Body of pancreas (tissue), 4 donors: ENCODE measurements around the gene JSRP1. TPM values are rescaled to one million over a fixed set of nuclear protein-coding genes. Genes with fewer than 3 reads are reported as not detected.

Experiments used
- ATAC-seq: fragments of 150-250 bp; one replicate; pipeline ENCODE4 v1.9.1; 2016
- DNase-seq, 4 donors: peaks; one replicate each; pipeline ENCODE4 v3.0.0-alpha.2; 2019
- H3K27ac ChIP-seq, 4 donors: fragments of 200-600 bp; sonication (generic); 1 replicate in 3 of 4; 2 replicates in 1 of 4; pipeline versions ENCODE4 v1.5.1 to v1.6.1; 2016 to 2019; ENCODE audit warnings: mild to moderate bottlenecking in 1 of 4, mixed read lengths in 1 of 4, moderate library complexity in 1 of 4
- H3K27me3 ChIP-seq, 2 donors: fragments of 200-600 bp; sonication (generic); one replicate each; pipeline ENCODE4 v1.6.0; 2016; ENCODE audit warnings: mild to moderate bottlenecking in 1 of 2
- H3K36me3 ChIP-seq, 2 donors: fragments of 200-600 bp; sonication (generic); replicated peaks in 1 of 2; 2 replicates each; pipeline ENCODE4 v1.5.1; 2016; ENCODE audit warnings: low read depth in 2 of 2; ENCODE audit not compliant: insufficient read depth in 1 of 2
- H3K4me1 ChIP-seq: fragments of 200-600 bp; sonication (generic); one replicate; pipeline ENCODE4 v1.6.0; 2016
- H3K4me3 ChIP-seq, 2 donors: fragments of 200-600 bp; sonication (generic); 1 replicate in 1 of 2; 2 replicates in 1 of 2; pipeline ENCODE4 v1.5.1; 2016 to 2019
- H3K9me3 ChIP-seq, 3 donors: fragments of 200-600 bp; sonication (generic); 1 replicate in 2 of 3; 2 replicates in 1 of 3; pipeline ENCODE4 v1.5.1; 2016
- CTCF ChIP-seq, 7 experiments: fragments of 450-650 bp in 4 of 7; fragments of 200-600 bp in 3 of 7; sonication (generic) in 3 of 7; IDR thresholded peaks; one replicate each; pipeline ENCODE4 v1.5.1; 2016 to 2019; ENCODE audit warnings: antibody characterized with exemption in 7 of 7
- POLR2A ChIP-seq, 3 donors: fragments of 450-650 bp; IDR thresholded peaks; one replicate each; pipeline ENCODE4 v1.6.1; 2016; ENCODE audit warnings: antibody characterized with exemption in 3 of 3, mild to moderate bottlenecking in 2 of 3
- WGBS, 2 donors: methylation state at CpG; one replicate each; pipeline ENCODE4 v1.1.5; 2017; 5-methylcytosine and 5-hydroxymethylcytosine counted together
- intact Hi-C: fragments of 100-400 bp; cut with DNase I; formaldehyde crosslinking; loops from one replicate; pipeline ENCODE4 v1.15.1; 2023
- total RNA-seq, 2 donors: library from RNA; depleted of rRNA; stranded (reverse); fragments of >200 nt; gene quantifications; one replicate each; pipeline ENCODE4 v1.1.0, GENCODE V29; 2016

The JSRP1 gene
- total RNA-seq, 2 donors from 2014 or later: not detected

- no peak for DNase-seq
- Histone ChIP-seq H3K27me3 (peaks cover 0 to 23% of the 10 kb centered on the region in 2 donors), H3K4me3 (no peak overlapping the region), H3K4me1 (peaks cover 40% of the 10 kb centered on the region), H3K27ac (no peak overlapping the region), H3K9me3 (no peaks in the 10 kb centered on the region), H3K36me3 (peaks cover 0 to 1% of the 10 kb centered on the region in 2 donors)
- WGBS, 2 donors: 13 to 17% methylated on average over 14 to 74 of the region's 74 CpGs
- ATAC-seq: no peak
- intact Hi-C loops: no loop called here
- no peak for TF ChIP-seq POLR2A (IDR thresholded peaks at IDR 0.05)
- no peak for TF ChIP-seq CTCF (IDR thresholded peaks at IDR 0.05)
These were observed 4.0 kb downstream of the JSRP1 start for GRCh38 chr19:2252055-2252796.

DNA sequence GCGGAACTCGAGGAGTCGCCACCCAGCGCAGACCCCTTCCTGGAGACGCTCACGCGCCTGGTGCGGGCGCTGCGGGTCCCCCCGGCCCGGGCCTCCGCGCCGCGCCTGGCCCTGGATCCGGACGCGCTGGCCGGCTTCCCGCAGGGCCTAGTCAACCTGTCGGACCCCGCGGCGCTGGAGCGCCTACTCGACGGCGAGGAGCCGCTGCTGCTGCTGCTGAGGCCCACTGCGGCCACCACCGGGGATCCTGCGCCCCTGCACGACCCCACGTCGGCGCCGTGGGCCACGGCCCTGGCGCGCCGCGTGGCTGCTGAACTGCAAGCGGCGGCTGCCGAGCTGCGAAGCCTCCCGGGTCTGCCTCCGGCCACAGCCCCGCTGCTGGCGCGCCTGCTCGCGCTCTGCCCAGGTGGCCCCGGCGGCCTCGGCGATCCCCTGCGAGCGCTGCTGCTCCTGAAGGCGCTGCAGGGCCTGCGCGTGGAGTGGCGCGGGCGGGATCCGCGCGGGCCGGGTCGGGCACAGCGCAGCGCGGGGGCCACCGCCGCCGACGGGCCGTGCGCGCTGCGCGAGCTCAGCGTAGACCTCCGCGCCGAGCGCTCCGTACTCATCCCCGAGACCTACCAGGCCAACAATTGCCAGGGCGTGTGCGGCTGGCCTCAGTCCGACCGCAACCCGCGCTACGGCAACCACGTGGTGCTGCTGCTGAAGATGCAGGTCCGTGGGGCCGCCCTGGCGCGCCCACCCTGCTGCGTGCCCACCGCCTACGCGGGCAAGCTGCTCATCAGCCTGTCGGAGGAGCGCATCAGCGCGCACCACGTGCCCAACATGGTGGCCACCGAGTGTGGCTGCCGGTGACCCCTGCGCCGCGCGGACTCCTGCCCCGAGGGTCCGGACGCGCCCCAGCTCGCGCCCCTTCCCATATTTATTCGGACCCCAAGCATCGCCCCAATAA, 4.8 kb downstream of the JSRP1 start:
- TF ChIP-seq POLR2A (IDR thresholded peaks at IDR 0.05): no peak
- TF ChIP-seq CTCF (IDR thresholded peaks at IDR 0.05): no peak
- DNase-seq (no peak), ATAC-seq (no peak)
- Histone ChIP-seq H3K4me3 (no peak overlapping the region), H3K36me3 (peaks cover 6 to 10% of the 10 kb centered on the region in 2 donors), H3K9me3 (no peaks in the 10 kb centered on the region), H3K27me3 (peaks cover 0 to 23% of the 10 kb centered on the region in 2 donors), H3K27ac (no peak overlapping the region), H3K4me1 (peaks cover 46% of the 10 kb centered on the region)
- 5% methylated on average over 110 of the region's 125 CpGs; no CpG with 5 or more reads in 1 of the 2 donors for WGBS, 2 donors
- intact Hi-C loops: no loop called here

- intact Hi-C loops: no loop called here
- TF ChIP-seq POLR2A (IDR thresholded peaks at IDR 0.05): no peak
- TF ChIP-seq CTCF (IDR thresholded peaks at IDR 0.05): no peak
- peaks cover 0 to 23% of the 10 kb centered on the region in 2 donors for H3K27me3 ChIP-seq
These were observed 5.5 kb downstream of the JSRP1 start for GRCh38 chr19:2250766-2251105.

DNA sequence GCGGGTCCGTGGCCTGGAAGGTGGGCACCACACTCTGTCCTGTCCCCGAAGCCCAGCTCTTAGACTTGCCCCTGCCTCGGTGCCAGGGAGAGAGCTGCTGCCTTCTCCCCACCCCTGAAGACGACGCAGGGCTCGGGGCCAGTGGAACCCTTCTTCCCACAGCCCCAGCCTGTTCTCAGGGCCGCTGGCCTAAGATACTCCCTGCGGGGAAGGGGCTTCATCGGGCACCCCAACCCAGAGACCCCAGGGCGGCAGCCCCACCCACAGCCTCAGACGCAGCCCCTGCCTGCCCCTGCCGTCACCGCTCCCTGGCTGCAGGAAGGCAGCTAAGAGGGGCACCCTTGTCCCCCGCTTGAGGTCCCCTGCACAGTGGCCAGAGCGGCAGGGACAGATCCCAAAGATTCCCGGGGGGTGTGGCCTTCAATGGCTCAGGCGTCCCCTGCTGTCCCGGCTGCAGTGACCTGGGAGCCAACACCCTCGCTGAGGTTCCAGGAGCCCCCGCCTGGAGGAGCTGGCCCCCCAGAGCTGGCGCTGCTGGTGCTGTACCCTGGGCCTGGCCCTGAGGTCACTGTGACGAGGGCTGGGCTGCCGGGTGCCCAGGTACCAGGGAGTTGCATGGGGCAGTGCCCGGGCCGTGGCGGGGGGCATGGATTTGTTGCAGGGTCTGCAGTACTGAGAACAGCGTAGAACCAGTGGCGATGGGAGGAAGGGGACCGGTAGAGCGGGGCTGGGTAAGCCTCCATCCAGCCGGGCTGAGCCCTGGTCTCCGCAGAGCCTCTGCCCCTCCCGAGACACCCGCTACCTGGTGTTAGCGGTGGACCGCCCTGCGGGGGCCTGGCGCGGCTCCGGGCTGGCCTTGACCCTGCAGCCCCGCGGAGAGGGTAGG, 6.1 kb downstream of the JSRP1 start:
- no peak for ATAC-seq
- Histone ChIP-seq H3K27ac (no peak overlapping the region), H3K27me3 (peaks cover 0 to 23% of the 10 kb centered on the region in 2 donors), H3K4me1 (peaks cover 46% of the 10 kb centered on the region), H3K9me3 (no peaks in the 10 kb centered on the region), H3K4me3 (no peak overlapping the region), H3K36me3 (peaks cover 18 to 22% of the 10 kb centered on the region in 2 donors)
- no peak for DNase-seq
- intact Hi-C loops: no loop called here
- 26% methylated on average over 41 of the region's 43 CpGs; no CpG with 5 or more reads in 1 of the 2 donors for WGBS, 2 donors
- no peak for TF ChIP-seq POLR2A (IDR thresholded peaks at IDR 0.05)
- TF ChIP-seq CTCF (IDR thresholded peaks at IDR 0.05): no peak

More at GRCh38 chr19:2250766-2251105, 5.5 kb downstream of the JSRP1 start:
- Histone ChIP-seq H3K9me3 (no peaks in the 10 kb centered on the region), H3K4me3 (no peak overlapping the region), H3K36me3 (peaks cover 12 to 16% of the 10 kb centered on the region in 2 donors), H3K4me1 (peaks cover 46% of the 10 kb centered on the region), H3K27ac (no peak overlapping the region)
- DNase-seq (no peak), ATAC-seq (no peak)
- WGBS, 2 donors: 10% methylated on average over 8 of the region's 40 CpGs; no CpG with 5 or more reads in 1 of the 2 donors
